NT2/D1 (cell line): ENCODE results near the gene NPAS3.

Experiments used
- SUZ12 ChIP-seq: IDR thresholded peaks from 2 replicates; pipeline ENCODE4 v1.6.1; 2011; ENCODE audit not compliant: insufficient read length, insufficient read depth; ENCODE audit errors: extremely low read depth
- ZNF274 ChIP-seq: IDR thresholded peaks from 2 replicates; pipeline ENCODE4 v1.6.1; 2011; ENCODE audit warnings: mild to moderate bottlenecking, low read depth, low read length

DNA sequence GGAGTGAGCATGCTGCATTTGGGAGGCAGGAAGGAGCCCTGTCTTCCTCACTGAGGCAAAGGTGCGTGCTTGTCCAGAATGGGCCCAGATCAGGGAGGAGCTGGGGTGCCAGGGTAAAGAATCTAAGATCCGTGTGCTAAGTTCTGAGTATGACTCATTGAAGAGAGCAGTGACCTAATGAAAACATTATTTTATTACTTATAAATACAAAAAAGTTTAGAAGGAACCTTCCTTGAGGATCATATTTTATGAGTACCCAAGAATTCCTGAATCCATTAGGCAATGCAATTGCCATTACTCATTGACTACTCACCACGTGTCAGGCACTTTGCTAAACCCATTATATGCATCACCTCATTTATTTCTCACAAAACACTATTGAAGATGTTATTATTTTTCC is 747.5 kb downstream of the NPAS3 start:
- no peak for TF ChIP-seq ZNF274
- no peak for TF ChIP-seq SUZ12
